GM12892 (cell line): Measurements from ENCODE around the gene NECTIN1.

Source experiments
- POLR2A ChIP-seq: IDR thresholded peaks from 2 replicates; pipeline ENCODE4 v1.6.1; 2011; ENCODE audit warnings: low read depth, low read length, control low read depth
- POLR2AphosphoS5 ChIP-seq: IDR thresholded peaks from 2 replicates; pipeline ENCODE4 v1.6.1; 2011; ENCODE audit warnings: low read depth, low read length, control low read depth
- TAF1 ChIP-seq: IDR thresholded peaks from 2 replicates; pipeline ENCODE4 v1.6.1; 2011; ENCODE audit warnings: low read depth, mild to moderate bottlenecking, control low read depth, low read length, borderline replicate concordance

GRCh38 chr11:119638851-119639250 is 90.1 kb downstream of the NECTIN1 start:
- no peak for TF ChIP-seq POLR2AphosphoS5
- TF ChIP-seq POLR2A = no peak
- no peak for TF ChIP-seq TAF1
